ENCODE results near the gene PIGZ. TPM values are rescaled to one million over a fixed set of nuclear protein-coding genes. Genes with fewer than 3 reads are reported as not detected.

PIGZ gene
- total and polyA plus RNA-seq, 4 donors: 1.4 to 5.5 (median 2.2) TPM

DNA sequence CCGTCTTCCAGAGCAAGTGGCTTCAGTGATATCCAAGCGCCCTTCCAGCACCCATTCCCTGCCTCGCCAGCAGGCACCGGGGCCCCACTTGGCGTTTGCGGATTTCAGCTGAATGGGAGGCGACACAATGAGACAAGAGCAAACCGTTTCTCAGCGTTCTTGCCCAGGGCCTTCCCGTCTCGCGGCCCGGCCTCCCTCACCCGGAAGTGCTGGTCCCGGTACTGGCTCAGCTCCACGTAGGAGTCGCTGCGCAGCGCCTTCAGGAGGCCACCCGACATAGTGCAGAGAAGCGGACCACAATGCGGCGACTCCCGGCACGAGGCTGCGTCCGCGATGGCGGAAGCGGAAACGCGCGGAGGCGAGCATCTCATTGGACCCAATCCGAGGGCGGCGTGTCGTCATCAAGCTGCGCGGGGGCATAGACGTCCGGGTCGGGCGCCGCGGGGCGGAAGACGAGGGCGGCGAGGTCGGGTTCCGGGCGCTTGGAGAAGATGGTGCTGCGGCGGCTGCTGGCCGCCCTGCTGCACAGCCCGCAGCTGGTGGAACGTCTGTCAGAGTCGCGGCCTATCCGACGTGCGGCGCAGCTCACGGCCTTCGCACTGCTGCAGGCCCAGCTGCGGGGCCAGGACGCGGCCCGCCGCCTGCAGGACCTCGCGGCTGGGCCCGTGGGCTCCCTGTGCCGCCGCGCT, 26.3 kb downstream of the PIGZ start, which contains the start of gene NCBP2:
TSS of gene NCBP2 (minus strand) at position 303 of the 689 bp plus-strand sequence. CDS start at position 278, 25 bp downstream.
- Histone ChIP-seq H3K27me3 (ENCODE audit: control insufficient read depth in 3 of 3, insufficient read depth in 3 of 3, low read length in 2 of 3) (no peaks in the 10 kb centered on the region), H3K27ac (ENCODE audit: low read depth in 1 of 2, low read length in 1 of 2) (peak within 1 kb of the TSS; percentile 87 to 98), H3K4me1 (ENCODE audit: control insufficient read depth in 5 of 5, insufficient read depth in 5 of 5, low read length in 5 of 5) (peaks cover 0 to 19% (median 5%) of the 10 kb centered on the region in 5 donors), H3K9me3 (ENCODE audit: control insufficient read depth in 4 of 4, insufficient read depth in 3 of 4, low read length in 3 of 4) (no peaks in the 10 kb centered on the region), H3K36me3 (ENCODE audit: control insufficient read depth in 4 of 4, insufficient read depth in 4 of 4, low read length in 4 of 4) (peaks cover 6 to 15% (median 12%) of the 10 kb centered on the region in 4 donors), H3K9ac (ENCODE audit: insufficient read depth in 1 of 2, low read length in 2 of 2) (peak within 1 kb of the TSS; percentile 83 to 97), H3K4me3 (peak within 1 kb of the TSS; percentile 93)
- TF ChIP-seq CTCF (IDR thresholded peaks at IDR 0.05; ENCODE audit: control extremely low read depth, extremely low read depth): peak; percentile 34
- DNase-seq (peak; percentile 98 to 99 (median 98)), ATAC-seq (ENCODE audit: insufficient read depth, low FRiP score) (peak; percentile 96)
- 0% methylated on average over 77 of the region's 77 CpGs for WGBS, 2 donors

DNA sequence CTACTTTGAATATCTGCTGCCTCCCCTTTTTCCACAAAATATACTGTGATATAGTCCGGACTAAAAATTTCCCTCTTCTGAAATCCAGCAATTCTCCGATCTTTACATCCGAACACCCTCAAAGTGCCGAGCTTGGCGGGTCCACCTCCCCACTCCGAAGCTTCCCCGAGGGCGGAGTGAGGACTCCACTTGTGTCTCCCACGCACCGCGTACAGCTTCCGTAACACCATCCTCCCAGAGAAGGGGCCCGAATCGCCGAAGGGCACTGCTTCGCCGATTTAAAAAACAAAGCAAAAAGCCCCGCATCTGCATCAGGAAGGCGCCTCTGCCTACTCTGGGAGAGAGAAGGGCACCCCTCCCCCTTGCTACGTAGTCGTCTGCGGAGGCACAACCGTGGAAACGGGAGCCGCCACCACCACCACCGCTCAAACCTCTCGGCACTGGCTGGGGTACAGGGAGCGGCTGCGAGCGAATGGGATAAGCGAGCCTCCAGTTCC, 26.9 kb downstream of the PIGZ start:
- ATAC-seq (ENCODE audit: insufficient read depth, low FRiP score) (peak; percentile 53), DNase-seq (no peak)
- 1% methylated on average over 31 of the region's 31 CpGs for WGBS, 2 donors
- Histone ChIP-seq H3K4me3 (peak overlapping the region; percentile 74), H3K27ac (ENCODE audit: low read depth in 1 of 2, low read length in 1 of 2) (peak overlapping the region; percentile 87 to 98), H3K9ac (ENCODE audit: insufficient read depth in 1 of 2, low read length in 2 of 2) (peak overlapping the region; percentile 83 to 97), H3K4me1 (ENCODE audit: control insufficient read depth in 5 of 5, insufficient read depth in 5 of 5, low read length in 5 of 5) (peaks cover 0 to 19% (median 5%) of the 10 kb centered on the region in 5 donors), H3K27me3 (ENCODE audit: control insufficient read depth in 3 of 3, insufficient read depth in 3 of 3, low read length in 2 of 3) (no peaks in the 10 kb centered on the region), H3K36me3 (ENCODE audit: control insufficient read depth in 4 of 4, insufficient read depth in 4 of 4, low read length in 4 of 4) (peaks cover 12 to 21% (median 15%) of the 10 kb centered on the region in 4 donors), H3K9me3 (ENCODE audit: control insufficient read depth in 4 of 4, insufficient read depth in 3 of 4, low read length in 3 of 4) (no peaks in the 10 kb centered on the region)
- no peak for TF ChIP-seq CTCF (IDR thresholded peaks at IDR 0.05; ENCODE audit: control extremely low read depth, extremely low read depth)

- Histone ChIP-seq H3K27me3 (ENCODE audit: control insufficient read depth in 3 of 3, insufficient read depth in 3 of 3, low read length in 2 of 3) (no peaks in the 10 kb centered on the region), H3K9me3 (ENCODE audit: control insufficient read depth in 4 of 4, insufficient read depth in 3 of 4, low read length in 3 of 4) (no peaks in the 10 kb centered on the region), H3K9ac (ENCODE audit: insufficient read depth in 1 of 2, low read length in 2 of 2) (no peak overlapping the region), H3K36me3 (ENCODE audit: control insufficient read depth in 4 of 4, insufficient read depth in 4 of 4, low read length in 4 of 4) (peaks cover 15 to 42% (median 31%) of the 10 kb centered on the region in 4 donors), H3K4me1 (ENCODE audit: control insufficient read depth in 5 of 5, insufficient read depth in 5 of 5, low read length in 5 of 5) (peaks cover 0 to 16% (median 3%) of the 10 kb centered on the region in 5 donors), H3K27ac (ENCODE audit: low read depth in 1 of 2, low read length in 1 of 2) (no peak overlapping the region), H3K4me3 (no peak overlapping the region)
- 90 to 95% methylated on average over 5 of the region's 5 CpGs for WGBS, 2 donors
- no peak for ATAC-seq (ENCODE audit: insufficient read depth, low FRiP score)
- DNase-seq: no peak
- TF ChIP-seq CTCF (IDR thresholded peaks at IDR 0.05; ENCODE audit: control extremely low read depth, extremely low read depth): no peak
Observed at GRCh38 chr3:196938576-196938975, 30.1 kb downstream of the PIGZ start.

Measured in lung (tissue), 12 donors.